GM23338 (cell line): ENCODE data around the gene IGSF9B.

Experiments
- CREB1 ChIP-seq: fragments of 250-450 bp; sonication (Bioruptor Pico); IDR thresholded peaks from 2 replicates; pipeline ENCODE4 v1.5.0; 2020; ENCODE audit warnings: low read depth, mild to moderate bottlenecking, moderate library complexity
- EZH2 ChIP-seq: fragments of 200-600 bp; sonication (generic); IDR thresholded peaks from one replicate; pipeline ENCODE4 v1.8.0; 2017; ENCODE audit warnings: antibody characterized with exemption, mild to moderate bottlenecking, low read depth; ENCODE audit not compliant: unreplicated experiment
- EZH2phosphoT487 ChIP-seq: fragments of 200-600 bp; sonication (generic); IDR thresholded peaks from one replicate; pipeline ENCODE4 v1.8.1; 2018; ENCODE audit warnings: antibody characterized with exemption; ENCODE audit not compliant: unreplicated experiment
- JUNB ChIP-seq: IDR thresholded peaks from one replicate; pipeline ENCODE4 v1.6.1; 2016; ENCODE audit warnings: antibody characterized with exemption; ENCODE audit not compliant: unreplicated experiment
- NANOG ChIP-seq: IDR thresholded peaks from 2 replicates; pipeline ENCODE4 v1.6.1; 2016; ENCODE audit warnings: antibody characterized with exemption, borderline replicate concordance
- POLR2AphosphoS5 ChIP-seq: IDR thresholded peaks from 2 replicates; pipeline ENCODE4 v1.6.1; 2016; ENCODE audit warnings: antibody characterized with exemption, low read depth
- STAT1 ChIP-seq: IDR thresholded peaks from one replicate; pipeline ENCODE4 v1.6.1; 2016; ENCODE audit warnings: antibody characterized with exemption; ENCODE audit not compliant: unreplicated experiment
- ZNF114 ChIP-seq: fragments of 250-450 bp; sonication (Bioruptor Pico); IDR thresholded peaks from 2 replicates; pipeline ENCODE4 v1.5.0; 2020; ENCODE audit warnings: mild to moderate bottlenecking, moderate library complexity
- ZNF331 ChIP-seq: fragments of 250-450 bp; sonication (Bioruptor Pico); IDR thresholded peaks from 2 replicates; pipeline ENCODE4 v1.5.0; 2020; ENCODE audit warnings: low read depth, mild to moderate bottlenecking, moderate library complexity
- TF ChIP-seq, protein P1 (sequence below), 2 experiments: fragments of 200-600 bp in 1 of 2; sonication (generic) in 1 of 2; conservative IDR thresholded peaks; 2 replicates each; pipeline versions ENCODE4 v1.5.1 to v1.6.1; 2016 to 2017; ENCODE audit warnings: antibody characterized with exemption in 2 of 2, low read depth in 2 of 2, mild to moderate bottlenecking in 2 of 2, moderate library complexity in 1 of 2
- TF ChIP-seq, protein P2 (sequence below): IDR thresholded peaks from 2 replicates; pipeline ENCODE4 v1.6.1; 2016; ENCODE audit warnings: antibody characterized with exemption
- TF ChIP-seq, protein P3 (sequence below): IDR thresholded peaks from one replicate; pipeline ENCODE4 v1.6.1; 2018; ENCODE audit warnings: antibody characterized with exemption; ENCODE audit not compliant: unreplicated experiment

DNA sequence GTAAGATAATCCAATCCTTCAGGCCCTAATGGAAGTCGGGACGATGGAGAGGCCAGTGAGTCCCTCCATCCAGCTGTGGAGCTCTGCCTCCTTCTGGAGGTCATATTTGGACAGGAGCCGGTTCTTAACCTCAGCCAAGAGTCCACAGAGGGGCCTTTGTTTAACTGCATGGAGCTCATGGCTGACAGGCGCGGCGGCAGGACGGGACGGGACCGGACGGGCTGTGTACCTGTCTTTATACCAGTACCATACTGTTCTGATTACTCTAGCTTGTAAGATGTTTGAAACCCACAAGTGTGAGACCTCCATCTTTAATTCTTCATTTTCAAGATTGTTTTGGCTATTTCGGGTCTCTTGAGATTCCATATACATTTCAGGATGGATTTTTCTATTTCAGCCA is 91.3 kb downstream of the IGSF9B start:
- TF ChIP-seq, protein P1, sequence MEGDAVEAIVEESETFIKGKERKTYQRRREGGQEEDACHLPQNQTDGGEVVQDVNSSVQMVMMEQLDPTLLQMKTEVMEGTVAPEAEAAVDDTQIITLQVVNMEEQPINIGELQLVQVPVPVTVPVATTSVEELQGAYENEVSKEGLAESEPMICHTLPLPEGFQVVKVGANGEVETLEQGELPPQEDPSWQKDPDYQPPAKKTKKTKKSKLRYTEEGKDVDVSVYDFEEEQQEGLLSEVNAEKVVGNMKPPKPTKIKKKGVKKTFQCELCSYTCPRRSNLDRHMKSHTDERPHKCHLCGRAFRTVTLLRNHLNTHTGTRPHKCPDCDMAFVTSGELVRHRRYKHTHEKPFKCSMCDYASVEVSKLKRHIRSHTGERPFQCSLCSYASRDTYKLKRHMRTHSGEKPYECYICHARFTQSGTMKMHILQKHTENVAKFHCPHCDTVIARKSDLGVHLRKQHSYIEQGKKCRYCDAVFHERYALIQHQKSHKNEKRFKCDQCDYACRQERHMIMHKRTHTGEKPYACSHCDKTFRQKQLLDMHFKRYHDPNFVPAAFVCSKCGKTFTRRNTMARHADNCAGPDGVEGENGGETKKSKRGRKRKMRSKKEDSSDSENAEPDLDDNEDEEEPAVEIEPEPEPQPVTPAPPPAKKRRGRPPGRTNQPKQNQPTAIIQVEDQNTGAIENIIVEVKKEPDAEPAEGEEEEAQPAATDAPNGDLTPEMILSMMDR (conservative IDR thresholded peaks at IDR 0.05; ENCODE audit: low read depth in 2 of 2): no peak
- TF ChIP-seq EZH2 (no peak), CREB1 (CRISPR knock-in tag) (no peak), POLR2AphosphoS5 (no peak), EZH2phosphoT487 (no peak), STAT1 (no peak), JUNB (no peak), ZNF331 (no peak), ZNF114 (no peak), NANOG (no peak)
- TF ChIP-seq, protein P2, sequence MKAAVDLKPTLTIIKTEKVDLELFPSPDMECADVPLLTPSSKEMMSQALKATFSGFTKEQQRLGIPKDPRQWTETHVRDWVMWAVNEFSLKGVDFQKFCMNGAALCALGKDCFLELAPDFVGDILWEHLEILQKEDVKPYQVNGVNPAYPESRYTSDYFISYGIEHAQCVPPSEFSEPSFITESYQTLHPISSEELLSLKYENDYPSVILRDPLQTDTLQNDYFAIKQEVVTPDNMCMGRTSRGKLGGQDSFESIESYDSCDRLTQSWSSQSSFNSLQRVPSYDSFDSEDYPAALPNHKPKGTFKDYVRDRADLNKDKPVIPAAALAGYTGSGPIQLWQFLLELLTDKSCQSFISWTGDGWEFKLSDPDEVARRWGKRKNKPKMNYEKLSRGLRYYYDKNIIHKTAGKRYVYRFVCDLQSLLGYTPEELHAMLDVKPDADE: no peak
- TF ChIP-seq, protein P3, sequence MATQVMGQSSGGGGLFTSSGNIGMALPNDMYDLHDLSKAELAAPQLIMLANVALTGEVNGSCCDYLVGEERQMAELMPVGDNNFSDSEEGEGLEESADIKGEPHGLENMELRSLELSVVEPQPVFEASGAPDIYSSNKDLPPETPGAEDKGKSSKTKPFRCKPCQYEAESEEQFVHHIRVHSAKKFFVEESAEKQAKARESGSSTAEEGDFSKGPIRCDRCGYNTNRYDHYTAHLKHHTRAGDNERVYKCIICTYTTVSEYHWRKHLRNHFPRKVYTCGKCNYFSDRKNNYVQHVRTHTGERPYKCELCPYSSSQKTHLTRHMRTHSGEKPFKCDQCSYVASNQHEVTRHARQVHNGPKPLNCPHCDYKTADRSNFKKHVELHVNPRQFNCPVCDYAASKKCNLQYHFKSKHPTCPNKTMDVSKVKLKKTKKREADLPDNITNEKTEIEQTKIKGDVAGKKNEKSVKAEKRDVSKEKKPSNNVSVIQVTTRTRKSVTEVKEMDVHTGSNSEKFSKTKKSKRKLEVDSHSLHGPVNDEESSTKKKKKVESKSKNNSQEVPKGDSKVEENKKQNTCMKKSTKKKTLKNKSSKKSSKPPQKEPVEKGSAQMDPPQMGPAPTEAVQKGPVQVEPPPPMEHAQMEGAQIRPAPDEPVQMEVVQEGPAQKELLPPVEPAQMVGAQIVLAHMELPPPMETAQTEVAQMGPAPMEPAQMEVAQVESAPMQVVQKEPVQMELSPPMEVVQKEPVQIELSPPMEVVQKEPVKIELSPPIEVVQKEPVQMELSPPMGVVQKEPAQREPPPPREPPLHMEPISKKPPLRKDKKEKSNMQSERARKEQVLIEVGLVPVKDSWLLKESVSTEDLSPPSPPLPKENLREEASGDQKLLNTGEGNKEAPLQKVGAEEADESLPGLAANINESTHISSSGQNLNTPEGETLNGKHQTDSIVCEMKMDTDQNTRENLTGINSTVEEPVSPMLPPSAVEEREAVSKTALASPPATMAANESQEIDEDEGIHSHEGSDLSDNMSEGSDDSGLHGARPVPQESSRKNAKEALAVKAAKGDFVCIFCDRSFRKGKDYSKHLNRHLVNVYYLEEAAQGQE: no peak
